ENCODE results near the gene GBGT1. TPM values are rescaled to one million over a fixed set of nuclear protein-coding genes. Genes with fewer than 3 reads are reported as not detected.

GBGT1 gene
- total RNA-seq, 3 donors from 2014 or later: 14.8 to 21.3 (median 15.0) TPM

GRCh38 chr9:133162861-133163503 is 732 bp downstream of the GBGT1 start:
- intact Hi-C loops (cut with DNase I; ENCODE audit: low total_unique reads): no loop called here
- no peaks in the 10 kb centered on the region for H3K27me3 ChIP-seq
- no peak for TF ChIP-seq POLR2A (IDR thresholded peaks at IDR 0.05)
- no peak for TF ChIP-seq CTCF (IDR thresholded peaks at IDR 0.05)
- TF ChIP-seq POLR2AphosphoS5 (IDR thresholded peaks at IDR 0.05): no peak
- H3K27ac ChIP-seq: peak overlapping the region; percentile 55 to 80
- H3K9me3 ChIP-seq: no peaks in the 10 kb centered on the region
- no peaks in the 10 kb centered on the region for H3K36me3 ChIP-seq
- no peak for DNase-seq (ENCODE audit: low spot score in 2 of 2)
- peaks cover 0 to 6% of the 10 kb centered on the region in 2 donors for H3K4me1 ChIP-seq
- peak overlapping the region; percentile 74 to 92 (median 76) for H3K4me3 ChIP-seq

- Histone ChIP-seq H3K27ac (no peak overlapping the region), H3K4me3 (no peak overlapping the region), H3K27me3 (no peaks in the 10 kb centered on the region), H3K9me3 (no peaks in the 10 kb centered on the region), H3K36me3 (no peaks in the 10 kb centered on the region), H3K4me1 (peaks cover 0 to 6% of the 10 kb centered on the region in 2 donors)
- TF ChIP-seq POLR2AphosphoS5 (IDR thresholded peaks at IDR 0.05) (no peak), POLR2A (IDR thresholded peaks at IDR 0.05) (no peak), CTCF (IDR thresholded peaks at IDR 0.05) (no peak)
- no peak for DNase-seq (ENCODE audit: low spot score in 2 of 2)
- intact Hi-C loops (cut with DNase I; ENCODE audit: low total_unique reads): no loop called here
These were observed 2.2 kb downstream of the GBGT1 start for GRCh38 chr9:133161547-133161950.

- H3K4me1 ChIP-seq: peaks cover 0 to 6% of the 10 kb centered on the region in 2 donors
- TF ChIP-seq POLR2AphosphoS5 (IDR thresholded peaks at IDR 0.05): peak; percentile 54 to 63 (median 55)
- peak; percentile 75 to 84 (median 76) for TF ChIP-seq CTCF (IDR thresholded peaks at IDR 0.05)
- no peak for TF ChIP-seq POLR2A (IDR thresholded peaks at IDR 0.05)
- no peaks in the 10 kb centered on the region for H3K27me3 ChIP-seq
- peak overlapping the region; percentile 52 to 57 for H3K27ac ChIP-seq
- intact Hi-C loops (cut with DNase I; ENCODE audit: low total_unique reads): no loop called here
- DNase-seq (ENCODE audit: low spot score in 2 of 2): peak in 1 of 2 donors; percentile 64
- no peaks in the 10 kb centered on the region for H3K36me3 ChIP-seq
- no peak overlapping the region for H3K4me3 ChIP-seq
- H3K9me3 ChIP-seq: no peaks in the 10 kb centered on the region
These were observed 2.8 kb downstream of the GBGT1 start for GRCh38 chr9:133160742-133161546.

- Histone ChIP-seq H3K27me3 (no peaks in the 10 kb centered on the region), H3K27ac (no peak overlapping the region), H3K4me1 (peaks cover 0 to 6% of the 10 kb centered on the region in 2 donors), H3K36me3 (no peaks in the 10 kb centered on the region), H3K4me3 (no peak overlapping the region), H3K9me3 (no peaks in the 10 kb centered on the region)
- intact Hi-C loops (cut with DNase I; ENCODE audit: low total_unique reads): loop anchor here (5.0 kb wide), 1 partner anchor 819 kb away; no protein-coding TSS in a partner anchor
- DNase-seq (ENCODE audit: low spot score in 2 of 2): no peak
- TF ChIP-seq CTCF (IDR thresholded peaks at IDR 0.05) (no peak), POLR2AphosphoS5 (IDR thresholded peaks at IDR 0.05) (no peak), POLR2A (IDR thresholded peaks at IDR 0.05) (no peak)
These were observed 5.0 kb downstream of the GBGT1 start for GRCh38 chr9:133158695-133159094.

- intact Hi-C loops (cut with DNase I; ENCODE audit: low total_unique reads): loop anchor here (5.0 kb wide), 1 partner anchor 822 kb away; no protein-coding TSS in a partner anchor
- Histone ChIP-seq H3K4me1 (no peaks in the 10 kb centered on the region), H3K36me3 (no peaks in the 10 kb centered on the region), H3K27ac (no peak overlapping the region), H3K27me3 (no peaks in the 10 kb centered on the region), H3K9me3 (no peaks in the 10 kb centered on the region), H3K4me3 (no peak overlapping the region)
- TF ChIP-seq POLR2AphosphoS5 (IDR thresholded peaks at IDR 0.05): no peak
- TF ChIP-seq POLR2A (IDR thresholded peaks at IDR 0.05): no peak
- no peak for TF ChIP-seq CTCF (IDR thresholded peaks at IDR 0.05)
- DNase-seq (ENCODE audit: low spot score in 2 of 2): no peak
These were observed 8.6 kb downstream of the GBGT1 start for GRCh38 chr9:133155156-133155555.

Measured in breast epithelium (tissue), 4 donors.